Mesendoderm (in vitro differentiated cells): ENCODE measurements around the gene LRRC72.

ENCODE experiments used
- DNase-seq: peaks from one replicate; pipeline ENCODE4 v3.0.0; 2013
- H2AK5ac ChIP-seq: 2 replicates; pipeline ENCODE4 v1.6.1; 2013; ENCODE audit warnings: low read length, inconsistent platforms
- H2BK120ac ChIP-seq: 2 replicates; pipeline ENCODE4 v1.6.1; 2013; ENCODE audit warnings: low read depth, mild to moderate bottlenecking, low read length, moderate library complexity, mixed read lengths
- H2BK15ac ChIP-seq: replicated peaks from 2 replicates; pipeline ENCODE4 v1.6.1; 2013; ENCODE audit warnings: low read depth, mild to moderate bottlenecking, moderate library complexity
- H2BK5ac ChIP-seq: 2 replicates; pipeline ENCODE4 v1.6.1; 2013; ENCODE audit warnings: low read length, inconsistent platforms
- H3K18ac ChIP-seq: 2 replicates; pipeline ENCODE4 v1.6.1; 2013; ENCODE audit warnings: mild to moderate bottlenecking, low read length, mixed read lengths
- H3K23ac ChIP-seq: one replicate; pipeline ENCODE4 v1.6.1; 2013; ENCODE audit warnings: low read length
- H3K27ac ChIP-seq: 2 replicates; pipeline ENCODE4 v1.5.1; 2013; ENCODE audit warnings: low read depth, mild to moderate bottlenecking, inconsistent platforms, low read length, moderate library complexity
- H3K27me3 ChIP-seq: 2 replicates; pipeline ENCODE4 v1.6.1; 2013; ENCODE audit warnings: low read length, control low read depth, mild to moderate bottlenecking, inconsistent platforms; ENCODE audit not compliant: insufficient read depth, poor library complexity
- H3K36me3 ChIP-seq: 2 replicates; pipeline ENCODE4 v1.6.1; 2013; ENCODE audit warnings: low read length, inconsistent platforms; ENCODE audit not compliant: control insufficient read depth, insufficient read depth
- H3K4ac ChIP-seq: one replicate; pipeline ENCODE4 v1.6.1; 2013; ENCODE audit warnings: low read depth, mild to moderate bottlenecking, low read length, moderate library complexity
- H3K4me1 ChIP-seq: 2 replicates; pipeline ENCODE4 v1.6.1; 2013; ENCODE audit warnings: low read depth, low read length, inconsistent platforms; ENCODE audit not compliant: control insufficient read depth
- H3K4me2 ChIP-seq: 2 replicates; pipeline ENCODE4 v1.6.1; 2013; ENCODE audit warnings: low read length
- H3K4me3 ChIP-seq: 2 replicates; pipeline ENCODE4 v1.5.1; 2013; ENCODE audit warnings: mild to moderate bottlenecking, low read length
- H3K56ac ChIP-seq: one replicate; pipeline ENCODE4 v1.6.1; 2013; ENCODE audit warnings: low read length
- H3K79me1 ChIP-seq: 2 replicates; pipeline ENCODE4 v1.6.1; 2013; ENCODE audit warnings: low read length, inconsistent platforms
- H3K79me2 ChIP-seq: 2 replicates; pipeline ENCODE4 v1.6.1; 2013; ENCODE audit warnings: mild to moderate bottlenecking, low read length; ENCODE audit not compliant: control insufficient read depth, insufficient read depth
- H3K9ac ChIP-seq: 2 replicates; pipeline ENCODE4 v1.6.1; 2013; ENCODE audit warnings: low read length, inconsistent platforms
- H4K5ac ChIP-seq: one replicate; pipeline ENCODE4 v1.6.1; 2013; ENCODE audit warnings: low read length
- H4K8ac ChIP-seq: one replicate; pipeline ENCODE4 v1.6.1; 2013; ENCODE audit warnings: low read depth, mild to moderate bottlenecking, control low read depth, low read length, moderate library complexity
- WGBS: extraction: QIAGEN DNeasy Blood & Tissue Kit; methylation state at CpG from one replicate; pipeline ENCODE4 v1.1.7; 2013; ENCODE audit warnings: low lambda C conversion rate, missing lambda C conversion rate; ENCODE audit not compliant: insufficient coverage; ENCODE audit errors: extremely low coverage; 5-methylcytosine and 5-hydroxymethylcytosine counted together

The LRRC72 gene

DNA sequence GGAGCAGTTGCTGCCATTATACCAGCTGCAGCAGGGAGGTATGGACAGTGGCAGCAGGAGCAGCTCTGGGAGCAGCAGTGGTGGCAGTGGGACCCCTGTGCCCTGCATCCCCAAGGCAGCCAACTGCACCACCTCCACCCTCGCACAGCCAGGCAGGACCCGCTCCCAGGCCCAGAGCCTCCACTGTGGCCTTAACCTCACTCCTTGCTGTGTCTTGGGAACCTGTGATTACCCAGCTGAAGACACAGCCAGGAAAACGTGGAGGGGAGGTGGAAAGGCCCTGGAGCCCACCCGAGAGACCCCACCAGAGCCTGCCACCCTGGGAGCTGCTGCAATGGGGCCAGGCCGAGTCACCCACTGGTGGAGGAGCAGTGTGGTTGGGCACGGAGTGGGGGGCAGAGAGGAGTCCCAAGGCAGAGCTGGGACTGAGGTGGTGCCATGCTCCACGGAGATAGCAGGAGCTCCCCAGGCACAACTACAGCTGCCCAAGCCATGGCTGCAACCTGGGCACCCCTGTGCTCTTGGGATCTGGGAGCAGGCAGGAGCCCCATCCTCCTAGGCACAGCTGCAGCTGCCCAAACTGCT is 20.4 kb downstream of the LRRC72 start:
- no CpG with 5 or more reads among the region's 7 CpGs for WGBS
- no peak overlapping the region for H3K23ac ChIP-seq
- no peak overlapping the region for H3K27ac ChIP-seq

DNA sequence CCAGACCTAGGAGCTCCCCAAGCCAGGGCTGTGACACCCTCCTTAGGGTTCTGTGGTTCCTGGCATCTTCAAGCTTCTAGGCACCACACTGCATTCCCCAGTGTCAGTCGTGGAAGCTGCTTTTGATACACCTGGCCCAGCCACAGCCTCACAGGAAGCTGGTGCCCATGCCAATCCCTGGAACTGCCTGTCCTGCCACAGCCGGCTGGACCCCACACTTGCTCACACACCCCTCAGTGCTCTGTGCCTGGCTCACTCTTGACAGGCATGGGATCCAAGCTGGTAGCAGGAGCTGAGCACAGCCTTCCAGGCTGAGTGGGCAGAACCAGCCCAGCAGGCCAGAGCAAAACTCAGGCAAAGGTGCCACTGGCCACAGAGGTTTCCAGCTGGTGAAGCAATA is 21.8 kb downstream of the LRRC72 start:
- no peak for DNase-seq
- Histone ChIP-seq H3K4me1 (no peaks in the 10 kb centered on the region), H3K36me3 (no peaks in the 10 kb centered on the region), H2AK5ac (no peak overlapping the region), H3K9ac (no peak overlapping the region), H3K4me2 (no peak overlapping the region), H2BK15ac (no peak overlapping the region), H3K79me2 (no peaks in the 10 kb centered on the region), H3K18ac (no peak overlapping the region), H3K4ac (no peak overlapping the region), H3K23ac (no peak overlapping the region), H3K27me3 (no peaks in the 10 kb centered on the region), H2BK5ac (no peak overlapping the region), H3K56ac (no peak overlapping the region), H2BK120ac (no peak overlapping the region), H4K5ac (no peak overlapping the region), H4K8ac (no peak overlapping the region), H3K27ac (no peak overlapping the region), H3K4me3 (no peak overlapping the region), H3K79me1 (no peaks in the 10 kb centered on the region)
- no CpG with 5 or more reads among the region's 2 CpGs for WGBS

More for the DNA sequence above, 20.4 kb downstream of the LRRC72 start:
- Histone ChIP-seq H3K4me3 (no peak overlapping the region), H3K79me1 (no peaks in the 10 kb centered on the region), H3K4me2 (no peak overlapping the region), H3K9ac (no peak overlapping the region), H4K8ac (no peak overlapping the region), H3K27me3 (no peaks in the 10 kb centered on the region), H3K36me3 (no peaks in the 10 kb centered on the region), H2AK5ac (no peak overlapping the region), H3K4ac (no peak overlapping the region), H4K5ac (no peak overlapping the region), H3K56ac (no peak overlapping the region), H3K4me1 (peaks cover 2% of the 10 kb centered on the region), H3K79me2 (no peaks in the 10 kb centered on the region), H3K18ac (no peak overlapping the region), H2BK120ac (no peak overlapping the region), H2BK5ac (no peak overlapping the region), H2BK15ac (no peak overlapping the region)
- no peak for DNase-seq

DNA sequence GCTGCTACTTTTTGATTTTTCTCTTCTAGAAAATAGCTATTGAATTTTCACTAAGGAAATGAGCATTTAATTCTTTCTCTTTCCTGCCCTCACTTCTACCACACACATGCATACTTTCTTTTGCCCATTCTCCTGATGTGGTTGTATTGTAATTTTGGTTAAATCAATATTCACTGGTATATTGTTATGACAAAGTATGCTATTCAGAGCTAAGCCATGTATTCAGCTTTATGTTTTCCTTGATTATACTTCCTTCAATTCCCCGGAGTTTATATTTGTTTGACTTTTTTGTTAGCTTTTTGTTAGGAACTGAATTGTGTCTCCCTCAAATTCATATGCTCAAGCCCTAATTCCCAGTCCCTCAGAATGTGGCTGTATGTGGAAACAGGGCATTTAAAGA is 24.0 kb downstream of the LRRC72 start:
- Histone ChIP-seq H2AK5ac (no peak overlapping the region), H3K27ac (no peak overlapping the region), H3K18ac (no peak overlapping the region), H3K79me2 (no peaks in the 10 kb centered on the region), H3K36me3 (no peaks in the 10 kb centered on the region), H2BK5ac (no peak overlapping the region), H2BK15ac (no peak overlapping the region), H3K9ac (no peak overlapping the region), H3K4me1 (no peaks in the 10 kb centered on the region), H3K56ac (no peak overlapping the region), H3K27me3 (no peaks in the 10 kb centered on the region), H3K4me3 (no peak overlapping the region), H3K79me1 (no peaks in the 10 kb centered on the region), H4K5ac (no peak overlapping the region), H4K8ac (no peak overlapping the region), H2BK120ac (no peak overlapping the region), H3K4ac (no peak overlapping the region), H3K4me2 (no peak overlapping the region), H3K23ac (no peak overlapping the region)
- no CpG with 5 or more reads among the region's 1 CpG for WGBS
- DNase-seq, result no peak

GRCh38 chr7:16554518-16555236 is 28.1 kb downstream of the LRRC72 start:
- Histone ChIP-seq H2BK5ac (no peak overlapping the region), H2BK15ac (no peak overlapping the region), H4K5ac (no peak overlapping the region), H3K79me2 (no peaks in the 10 kb centered on the region), H3K4me1 (no peaks in the 10 kb centered on the region), H3K27me3 (no peaks in the 10 kb centered on the region), H3K4me2 (no peak overlapping the region), H3K27ac (no peak overlapping the region), H3K23ac (no peak overlapping the region), H3K56ac (no peak overlapping the region), H3K36me3 (no peaks in the 10 kb centered on the region), H4K8ac (no peak overlapping the region), H3K4me3 (no peak overlapping the region), H3K18ac (no peak overlapping the region), H3K9ac (no peak overlapping the region), H3K79me1 (no peaks in the 10 kb centered on the region), H2AK5ac (no peak overlapping the region), H3K4ac (no peak overlapping the region), H2BK120ac (no peak overlapping the region)
- no CpG with 5 or more reads among the region's 10 CpGs for WGBS
- DNase-seq, result no peak

DNA sequence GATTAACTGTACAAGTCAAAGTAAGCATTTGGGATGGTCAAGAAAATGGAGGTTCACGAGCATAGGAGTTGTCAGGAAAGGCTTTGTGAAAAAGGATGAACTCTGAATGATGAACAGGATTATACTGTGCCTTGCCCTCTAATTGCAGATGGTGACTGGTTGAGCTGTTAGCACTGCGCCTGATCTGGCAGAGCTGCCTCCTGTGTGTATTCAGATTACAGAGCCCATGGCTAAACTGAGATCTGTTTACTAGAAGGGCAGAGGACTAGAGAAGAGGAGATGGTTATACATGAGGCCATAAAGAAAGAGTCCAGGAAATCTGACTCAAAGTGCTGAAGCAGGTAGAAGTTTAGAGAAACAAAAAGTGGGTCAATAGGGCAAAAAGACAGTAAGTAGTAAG is 29.7 kb downstream of the LRRC72 start:
- no peak overlapping the region for H3K18ac ChIP-seq
- no peak overlapping the region for H2AK5ac ChIP-seq
- no peak overlapping the region for H2BK5ac ChIP-seq
- no peaks in the 10 kb centered on the region for H3K27me3 ChIP-seq
- H3K4ac ChIP-seq, result no peak overlapping the region
- no peaks in the 10 kb centered on the region for H3K4me1 ChIP-seq
- no peak overlapping the region for H3K56ac ChIP-seq
- H2BK120ac ChIP-seq, result no peak overlapping the region
- no peaks in the 10 kb centered on the region for H3K79me1 ChIP-seq
- no peak overlapping the region for H3K27ac ChIP-seq
- H3K79me2 ChIP-seq, result no peaks in the 10 kb centered on the region
- no peaks in the 10 kb centered on the region for H3K36me3 ChIP-seq
- no peak overlapping the region for H3K9ac ChIP-seq
- H3K4me3 ChIP-seq, result no peak overlapping the region
- no peak overlapping the region for H4K5ac ChIP-seq
- H3K4me2 ChIP-seq, result no peak overlapping the region
- WGBS, result no CpG with 5 or more reads among the region's 2 CpGs
- no peak overlapping the region for H4K8ac ChIP-seq
- no peak for DNase-seq
- no peak overlapping the region for H3K23ac ChIP-seq
- H2BK15ac ChIP-seq, result no peak overlapping the region
